ENCODE results near the gene SHC2.
"Not testable (repeated sequence)": the region's sequence is repeated elsewhere in the genome, so short reads cannot be mapped to it uniquely, and the experiment has no call there.

The SHC2 gene

DNA sequence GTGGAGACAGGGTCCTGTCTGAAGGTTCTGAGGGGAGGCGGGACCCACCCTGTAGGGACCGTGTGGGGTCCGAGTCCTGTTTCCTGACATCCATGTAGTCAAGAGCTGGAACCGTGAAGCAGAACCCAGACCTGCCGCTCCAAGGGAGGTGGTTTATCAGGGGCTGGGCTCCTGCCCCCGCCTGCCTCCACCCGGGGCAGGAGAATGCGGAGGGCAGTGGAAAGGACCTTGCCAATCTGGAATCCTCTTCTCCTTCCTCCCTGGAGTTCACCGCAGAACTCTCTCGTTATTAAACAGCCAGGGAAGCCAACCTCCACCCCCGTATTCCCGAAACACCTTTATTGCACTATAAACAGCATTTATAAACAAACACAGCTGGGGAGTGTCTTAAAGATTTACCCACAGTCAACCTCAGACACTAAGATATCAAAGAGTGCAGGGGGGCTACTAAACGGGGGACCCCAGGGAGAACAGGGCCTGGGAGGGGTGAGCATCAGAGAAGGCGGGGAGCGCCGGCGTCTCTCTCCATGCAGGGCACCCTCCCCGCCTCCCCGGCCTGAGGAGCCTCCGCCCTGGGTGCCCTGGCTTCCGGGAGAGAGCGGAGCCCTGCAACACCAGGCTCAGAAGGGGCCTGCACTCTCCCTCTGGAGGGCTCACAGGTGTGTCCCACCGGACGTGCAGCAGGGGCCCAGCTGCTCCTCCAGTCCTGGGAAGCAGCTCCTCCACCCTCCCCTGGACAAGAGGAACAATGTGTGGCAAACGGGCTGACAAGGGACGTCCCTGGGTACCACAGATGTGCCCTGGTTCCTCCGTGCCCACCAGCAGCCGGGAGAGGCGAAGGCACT lies 55.5 kb downstream of the SHC2 start:
- FAIRE-seq = no peak

GRCh38 chr19:403221-404027 lies 57.4 kb downstream of the SHC2 start:
- FAIRE-seq = no peak

GRCh38 chr19:402786-403185 lies 58.0 kb downstream of the SHC2 start:
- no peak for FAIRE-seq

- no peak for FAIRE-seq
These were observed 58.8 kb downstream of the SHC2 start for GRCh38 chr19:401866-402511.

GRCh38 chr19:400976-401865 lies 59.6 kb downstream of the SHC2 start:
- FAIRE-seq = no peak

- FAIRE-seq = no peak
These were observed 61.5 kb downstream of the SHC2 start for GRCh38 chr19:399370-399769.

- FAIRE-seq = no peak
These were observed 62.1 kb downstream of the SHC2 start for GRCh38 chr19:398719-399118.

DNA sequence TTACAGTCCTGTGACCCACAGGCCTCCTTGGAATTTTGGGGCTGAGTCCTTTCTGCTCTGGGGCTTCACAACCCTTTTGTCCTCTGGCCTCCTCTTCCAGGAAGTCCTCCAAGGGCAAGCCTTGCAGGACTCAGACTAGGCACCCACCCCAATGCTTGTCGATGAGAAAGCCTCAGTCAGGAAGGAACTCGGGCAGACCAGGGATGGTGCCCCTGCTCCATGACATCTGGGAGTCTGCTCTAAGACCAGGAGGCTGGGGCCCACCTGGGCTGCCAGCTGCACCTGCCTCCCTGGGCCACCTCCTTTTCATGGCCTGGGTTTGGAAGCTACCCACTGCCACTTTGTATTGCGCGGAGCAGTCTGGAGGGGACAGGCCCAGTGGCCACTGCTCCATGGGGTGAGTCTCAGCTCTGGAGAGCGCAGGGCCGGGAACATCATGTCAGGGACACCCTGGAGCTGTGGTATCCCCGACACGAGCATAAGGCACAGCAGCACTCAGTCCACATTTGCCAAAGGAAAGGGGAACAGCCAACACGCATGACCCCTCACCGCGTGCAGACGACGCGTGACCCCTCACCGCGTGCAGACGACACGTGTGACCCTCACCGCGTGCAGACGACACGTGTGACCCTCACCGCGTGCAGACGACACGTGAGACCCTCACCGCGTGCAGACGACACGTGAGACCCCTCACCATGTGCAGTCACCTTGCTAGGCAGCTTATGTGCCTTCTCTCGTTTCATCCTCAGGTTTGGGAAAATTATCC lies 62.7 kb downstream of the SHC2 start:
- no peak for FAIRE-seq

GRCh38 chr19:397321-397720 lies 63.5 kb downstream of the SHC2 start:
- no peak for FAIRE-seq

GRCh38 chr19:395467-395866 lies 65.4 kb downstream of the SHC2 start:
- FAIRE-seq = no peak

DNA sequence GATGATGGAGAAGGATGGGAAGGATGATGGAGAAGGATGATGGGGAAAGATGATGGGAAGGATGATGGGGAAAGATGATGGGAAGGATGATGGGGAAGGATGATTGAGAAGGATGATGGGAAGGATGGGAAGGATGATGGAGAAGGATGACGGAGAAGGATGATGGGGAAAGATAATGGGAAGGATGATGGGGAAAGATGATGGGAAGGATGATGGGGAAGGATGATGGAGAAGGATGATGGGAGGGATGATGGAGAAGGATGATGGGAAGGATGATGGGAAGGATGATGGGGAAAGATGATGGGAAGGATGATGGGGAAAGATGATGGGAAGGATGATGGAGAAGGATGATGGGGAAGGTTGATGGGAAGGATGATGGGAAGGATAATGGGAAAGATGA lies 66.0 kb downstream of the SHC2 start:
- FAIRE-seq = not testable (repeated sequence)

GRCh38 chr19:393560-393959 lies 67.3 kb downstream of the SHC2 start:
- not testable (repeated sequence) for FAIRE-seq

DNA sequence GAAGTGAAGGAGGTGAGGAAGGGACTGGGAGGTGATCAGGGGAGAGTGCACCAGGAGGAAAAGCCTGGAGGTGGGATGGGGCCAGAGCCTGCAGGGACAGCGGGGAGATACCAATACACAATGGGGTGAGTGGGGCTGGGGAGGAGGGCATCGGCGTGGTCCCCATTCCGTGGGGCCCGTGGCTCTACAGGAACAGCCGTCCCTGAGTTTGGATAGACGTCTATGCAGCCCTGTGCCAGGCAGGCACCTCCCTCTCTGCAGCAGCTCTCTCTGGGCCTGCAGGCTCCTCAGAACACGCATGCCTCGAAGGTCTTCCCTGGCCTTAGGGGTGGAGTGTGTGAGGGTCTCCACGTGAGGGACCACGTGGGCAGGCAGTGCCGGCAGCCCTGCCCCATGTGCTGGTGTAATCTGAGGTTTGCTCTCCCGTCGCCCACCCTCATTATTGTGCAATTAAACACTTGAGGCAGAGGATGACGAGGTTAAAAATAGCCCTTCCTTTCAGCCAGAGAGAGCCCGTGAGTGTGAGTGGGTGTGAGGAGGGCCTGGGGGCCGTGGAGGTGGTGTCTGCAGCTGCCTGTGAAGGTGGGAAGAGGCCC lies 68.4 kb downstream of the SHC2 start:
- FAIRE-seq = no peak

DNA sequence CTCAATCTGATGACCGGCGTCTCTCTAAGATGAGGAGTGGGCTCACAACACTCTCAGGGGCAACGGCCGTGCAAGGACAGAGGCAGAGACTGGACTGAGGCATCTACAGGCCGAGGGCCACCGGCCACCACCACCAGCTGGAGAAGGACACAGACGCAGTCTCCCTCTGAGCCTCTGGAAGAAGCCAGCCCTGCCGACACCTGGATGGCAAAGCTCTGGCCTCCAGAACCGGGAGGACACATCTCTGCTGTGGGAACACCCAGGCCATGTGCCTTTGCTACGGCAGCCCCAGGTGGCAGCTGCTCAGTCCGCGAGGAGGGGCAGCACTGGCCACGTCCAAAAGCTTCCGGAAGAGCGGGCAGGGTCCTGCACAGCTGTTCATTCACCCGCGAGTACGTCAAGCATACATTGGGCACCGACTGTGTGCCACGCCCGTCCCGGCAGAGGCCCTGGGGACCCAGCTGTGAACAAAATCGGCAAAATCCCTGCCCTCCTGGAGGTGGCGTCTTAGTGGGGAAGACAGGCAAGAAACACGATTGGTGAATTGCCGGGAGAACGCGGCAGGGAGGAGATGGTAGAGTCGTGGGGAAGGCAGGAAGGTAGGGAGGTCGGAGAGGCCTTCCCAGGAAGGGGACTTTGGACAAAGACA lies 69.0 kb downstream of the SHC2 start:
- no peak for FAIRE-seq

DNA sequence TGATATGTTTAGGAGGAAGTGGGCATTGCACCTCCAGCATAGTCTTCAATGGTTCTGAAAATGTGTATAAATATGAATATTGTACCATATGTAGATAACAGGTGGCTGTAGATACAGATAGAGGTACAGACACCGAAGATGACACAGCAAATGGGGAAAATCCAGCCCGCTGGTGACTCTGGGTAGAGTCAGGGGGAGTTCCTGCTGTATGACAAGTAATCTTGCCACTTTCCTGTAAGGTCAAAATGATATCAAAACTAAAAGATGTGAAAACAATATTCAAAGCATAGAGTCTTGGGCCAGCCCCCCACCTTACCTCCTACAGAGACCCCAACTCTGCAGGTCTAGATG lies 69.7 kb downstream of the SHC2 start:
- no peak for FAIRE-seq

DNA sequence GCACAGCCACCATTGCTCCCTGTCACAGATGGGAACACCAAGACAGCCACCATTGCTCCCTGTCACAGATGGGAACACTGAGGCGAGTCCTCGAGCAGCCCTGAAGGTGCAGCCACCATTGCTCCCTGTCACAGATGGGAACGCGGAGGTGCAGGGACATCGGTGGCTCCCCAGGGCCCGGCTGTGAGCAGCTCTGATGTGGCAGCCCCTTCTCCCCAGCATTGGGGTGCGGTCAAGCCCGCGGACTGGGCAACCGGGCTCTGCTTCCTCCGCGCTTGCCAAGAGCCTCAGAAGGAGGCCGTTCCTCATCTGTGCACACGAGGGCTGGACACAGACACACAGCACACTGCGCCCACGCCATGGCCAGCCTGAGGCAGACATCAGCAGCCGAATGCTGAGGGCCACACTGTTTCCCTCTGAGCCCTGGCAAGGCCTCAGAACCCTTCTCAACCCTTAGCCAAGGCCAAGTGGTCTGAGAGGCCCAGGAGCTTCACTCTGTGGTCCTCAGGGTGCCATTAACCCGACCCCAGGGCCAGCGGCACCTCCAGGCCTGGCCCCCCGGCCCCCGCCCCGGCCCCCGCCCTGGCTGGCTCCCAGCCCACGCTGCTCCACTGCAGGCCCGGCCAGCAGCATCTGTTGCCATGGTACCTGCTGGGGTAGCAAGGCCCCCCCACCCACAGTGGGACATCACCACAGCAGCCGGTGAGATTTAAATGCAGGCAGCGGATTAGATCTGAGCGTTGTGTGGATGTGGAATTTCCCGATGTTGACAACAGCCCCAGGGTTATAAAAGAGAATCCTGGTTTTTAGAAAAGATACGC lies 70.2 kb downstream of the SHC2 start:
- FAIRE-seq = no peak

DNA sequence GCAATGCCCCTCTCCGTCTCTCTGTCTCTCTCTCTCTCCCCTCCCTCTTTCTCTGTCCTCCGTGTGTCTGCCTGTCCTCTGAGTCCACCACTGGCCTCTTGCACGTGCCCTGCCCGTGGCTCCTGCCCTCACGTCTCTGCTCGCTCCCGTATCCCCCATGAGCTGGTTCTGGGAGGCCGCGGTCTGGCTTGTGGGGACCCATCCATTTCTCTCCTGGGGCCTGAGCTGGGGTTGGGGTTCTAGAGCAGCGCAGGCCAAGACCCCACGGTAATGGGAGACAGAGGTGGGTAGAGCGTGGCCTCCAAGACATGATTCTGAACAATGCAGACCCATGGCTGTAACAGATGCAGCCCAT lies 70.9 kb downstream of the SHC2 start:
- no peak for FAIRE-seq

DNA sequence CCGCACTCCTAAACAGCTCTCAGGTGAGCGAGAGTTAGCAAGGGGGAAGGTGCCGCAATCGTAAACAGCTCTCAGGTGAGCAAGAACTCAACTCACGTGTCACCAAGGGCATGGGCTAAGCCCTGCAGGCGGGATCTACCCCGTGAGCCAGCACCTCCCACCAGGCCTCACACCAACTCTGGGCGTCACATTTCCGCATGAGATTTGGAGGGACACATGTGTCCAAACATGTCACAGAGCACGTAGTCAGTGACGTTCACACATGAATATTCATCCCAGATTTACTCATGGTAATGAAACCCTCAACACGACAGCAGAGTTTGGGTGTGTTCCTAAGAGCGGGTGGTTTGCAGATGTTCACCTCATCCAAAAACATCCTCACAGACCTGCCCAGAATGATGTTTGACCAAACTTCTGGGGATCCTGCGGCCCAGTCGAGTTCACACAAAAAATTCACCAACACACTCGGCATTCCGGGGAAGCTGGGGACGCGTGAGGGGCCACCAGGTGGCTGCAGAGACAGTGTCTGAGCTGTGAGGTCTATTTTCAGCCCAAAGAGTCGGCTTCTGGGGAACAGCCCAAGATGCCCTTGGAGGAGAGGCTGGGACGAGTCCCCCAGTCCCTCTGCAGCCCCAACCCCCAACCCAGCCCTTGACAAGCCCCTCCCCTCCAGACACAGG lies 71.4 kb downstream of the SHC2 start:
- no peak for FAIRE-seq

DNA sequence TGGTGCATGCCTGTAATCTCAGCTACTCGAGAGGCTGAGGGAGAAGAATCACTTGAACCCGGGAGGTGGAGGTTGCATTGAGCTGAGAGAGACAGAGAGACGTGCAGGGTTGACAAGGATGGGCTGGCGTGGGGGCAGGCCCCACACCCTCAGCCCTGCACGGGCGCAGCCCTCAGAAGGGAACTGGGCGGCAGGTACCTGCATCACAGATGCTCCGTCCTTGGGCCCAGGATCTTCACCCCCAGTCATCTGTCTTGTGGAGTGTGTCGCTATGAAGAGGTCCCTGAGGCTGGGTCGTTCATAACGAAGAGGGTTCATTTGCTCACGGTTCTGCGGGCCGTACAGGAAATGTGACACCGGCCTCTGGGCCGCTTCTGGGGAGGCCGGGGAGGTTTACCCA lies 72.1 kb downstream of the SHC2 start:
- no peak for FAIRE-seq

DNA sequence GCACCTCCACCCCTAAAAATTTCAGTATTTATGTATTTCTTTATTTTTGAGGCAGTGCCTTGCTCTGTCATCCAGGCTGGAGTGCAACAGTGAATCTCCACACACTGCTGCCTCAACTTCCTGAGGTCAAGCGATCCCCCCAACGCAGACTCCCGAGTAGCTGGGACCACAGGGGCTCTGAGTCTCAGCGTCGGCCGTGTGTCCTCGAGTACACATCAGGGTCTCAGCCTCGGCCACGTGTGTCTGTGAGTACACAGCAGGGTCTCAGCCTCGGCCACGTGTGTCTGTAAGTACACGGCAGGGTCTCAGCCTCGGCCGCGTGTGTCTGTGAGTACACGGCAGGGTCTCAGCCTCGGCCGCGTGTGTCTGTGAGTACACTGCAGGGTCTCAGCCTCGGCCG lies 73.1 kb downstream of the SHC2 start:
- no peak for FAIRE-seq

Measured in islet of Langerhans (tissue), 1 donor.